A549 (cell line): ENCODE results near the gene MGAT5. TPM values are rescaled to one million over a fixed set of nuclear protein-coding genes. Genes with fewer than 3 reads are reported as not detected.

Experiments used
- ATAC-seq, 2 experiments: fragments of 200-7000 bp in 1 of 2; fragments of >200 bp in 1 of 2; cut with Nextera tagmentation in 1 of 2; cut with Tn5 transposase in 1 of 2; 3 replicates each; pipeline versions ENCODE4 v1.8.0 to v1.9.1; 2018 to 2020; ENCODE audit warnings: mild to moderate bottlenecking in 1 of 2, moderate library complexity in 1 of 2
- CTCF ChIA-PET: fragments of 300-600 bp; sonication (Branson Sonifier 250); formaldehyde crosslinking; extraction: SDS; loops from one replicate; lab custom pipeline; 2021; ENCODE audit warnings: antibody characterized with exemption, inconsistent platforms; lab: Yijun Ruan, JAX
- POLR2A ChIA-PET: fragments of 350-600 bp; formaldehyde crosslinking; extraction: SDS; loops from one replicate; lab custom pipeline; 2021; ENCODE audit warnings: antibody characterized with exemption, inconsistent platforms; lab: Yijun Ruan, JAX
- DNase-seq, 2 experiments: peaks; one replicate each; pipeline versions ENCODE4 v3.0.0 to v3.0.0-alpha.2; 2011 to 2016; ENCODE audit warnings: low read depth in 1 of 2, low spot score in 1 of 2
- FAIRE-seq: peaks from 2 replicates; lab custom pipeline; 2011; peaks lifted over from hg19 to GRCh38; lab: Jason Lieb, UNC
- H3K27ac ChIP-seq, 2 experiments: fragments of >200 bp; sonication (Bioruptor Twin); formaldehyde crosslinking; 3 replicates each; pipeline ENCODE4 v1.5.1; 2016 to 2017
- H3K4me1 ChIP-seq: fragments of >200 bp; sonication (Bioruptor Twin); formaldehyde crosslinking; 3 replicates; pipeline ENCODE4 v1.6.1; 2016
- H3K4me2 ChIP-seq: fragments of >200 bp; sonication (Bioruptor Twin); formaldehyde crosslinking; 3 replicates; pipeline ENCODE4 v1.6.1; 2016
- H3K4me3 ChIP-seq: fragments of >200 bp; sonication (Bioruptor Twin); formaldehyde crosslinking; 3 replicates; pipeline ENCODE4 v1.5.1; 2016
- H3K9me3 ChIP-seq: fragments of >200 bp; sonication (Bioruptor Twin); formaldehyde crosslinking; 3 replicates; pipeline ENCODE4 v1.6.1; 2016
- CHD4 ChIP-seq: fragments of 200-600 bp; sonication (generic); IDR thresholded peaks from 2 replicates; pipeline ENCODE4 v1.6.1; 2016; ENCODE audit warnings: antibody characterized with exemption, mild to moderate bottlenecking, borderline replicate concordance
- ESRRA ChIP-seq: fragments of 150-350 bp; IDR thresholded peaks from 2 replicates; pipeline ENCODE4 v1.6.1; 2014; ENCODE audit warnings: mild to moderate bottlenecking, low read length, borderline replicate concordance
- FOSL2 ChIP-seq, 2 experiments: fragments of 450-650 bp in 1 of 2; fragments of >200 bp in 1 of 2; sonication (Bioruptor Twin) in 1 of 2; formaldehyde crosslinking; IDR thresholded peaks; 2 replicates each; pipeline versions ENCODE4 v1.5.0 to v1.6.1; 2016 to 2020; ENCODE audit warnings: mild to moderate bottlenecking in 1 of 2, moderate library complexity in 1 of 2
- GATA3 ChIP-seq: IDR thresholded peaks from 2 replicates; pipeline ENCODE4 v1.6.1; 2012; ENCODE audit warnings: borderline replicate concordance
- HOXA7 ChIP-seq: fragments of 250-450 bp; sonication (Bioruptor Pico); IDR thresholded peaks from 2 replicates; pipeline ENCODE4 v1.5.0; 2020; ENCODE audit warnings: mild to moderate bottlenecking, moderate library complexity
- HOXB13 ChIP-seq: fragments of 250-450 bp; sonication (Bioruptor Pico); IDR thresholded peaks from 2 replicates; pipeline ENCODE4 v1.5.0; 2020; ENCODE audit warnings: low read depth, mild to moderate bottlenecking, moderate library complexity
- KDM5A ChIP-seq: fragments of 200-600 bp; sonication (generic); IDR thresholded peaks from 2 replicates; pipeline ENCODE4 v1.6.1; 2016; ENCODE audit warnings: antibody characterized with exemption, mild to moderate bottlenecking
- MYC ChIP-seq: IDR thresholded peaks from 2 replicates; pipeline ENCODE4 v1.6.1; 2012; ENCODE audit warnings: mild to moderate bottlenecking, inconsistent platforms, low read length, improper control_type of control experiment, borderline replicate concordance
- NFE2L2 ChIP-seq: fragments of 150-350 bp; conservative IDR thresholded peaks from 2 replicates; pipeline ENCODE4 v1.6.1; 2014; ENCODE audit warnings: low read length
- NPAS2 ChIP-seq: fragments of 250-450 bp; sonication (Bioruptor Pico); IDR thresholded peaks from 2 replicates; pipeline ENCODE4 v1.8.0; 2022; ENCODE audit warnings: mild to moderate bottlenecking, moderate library complexity, borderline replicate concordance
- NR3C1 ChIP-seq: fragments of >200 bp; sonication (Bioruptor Twin); formaldehyde crosslinking; IDR thresholded peaks from 3 replicates; pipeline ENCODE4 v1.6.1; 2017
- POLR2AphosphoS2 ChIP-seq: conservative IDR thresholded peaks from 2 replicates; pipeline ENCODE4 v1.6.1; 2012; ENCODE audit warnings: low read length, improper control_type of control experiment, inconsistent platforms
- RARB ChIP-seq: fragments of 250-450 bp; sonication (Bioruptor Pico); IDR thresholded peaks from 2 replicates; pipeline ENCODE4 v1.8.0; 2021; ENCODE audit warnings: mild to moderate bottlenecking, moderate library complexity
- RFX5 ChIP-seq: fragments of 450-650 bp; IDR thresholded peaks from 2 replicates; pipeline ENCODE4 v1.7.1; 2014; ENCODE audit warnings: antibody characterized with exemption, mild to moderate bottlenecking, moderate library complexity
- RNF2 ChIP-seq: fragments of 200-600 bp; sonication (generic); IDR thresholded peaks from 2 replicates; pipeline ENCODE4 v1.6.1; 2016; ENCODE audit warnings: low read depth, mild to moderate bottlenecking, antibody characterized with exemption, moderate library complexity, borderline replicate concordance
- SREBF2 ChIP-seq: fragments of 450-650 bp; IDR thresholded peaks from 2 replicates; pipeline ENCODE4 v1.6.1; 2014; ENCODE audit warnings: mild to moderate bottlenecking, moderate library complexity
- TP53 ChIP-seq: fragments of 250-450 bp; sonication (Bioruptor Pico); IDR thresholded peaks from 2 replicates; pipeline ENCODE4 v1.5.0; 2021; ENCODE audit warnings: mild to moderate bottlenecking, moderate library complexity
- ZC3H11A ChIP-seq: fragments of 450-650 bp; IDR thresholded peaks from 2 replicates; pipeline ENCODE4 v1.6.1; 2014; ENCODE audit warnings: antibody characterized with exemption, mild to moderate bottlenecking
- ZFP36 ChIP-seq: fragments of 450-650 bp; IDR thresholded peaks from 2 replicates; pipeline ENCODE4 v1.6.1; 2014; ENCODE audit warnings: borderline replicate concordance; ENCODE audit not compliant: partially characterized antibody
- ZNF302 ChIP-seq: fragments of 250-450 bp; sonication (Bioruptor Pico); IDR thresholded peaks from 2 replicates; pipeline ENCODE4 v1.9.0; 2021; ENCODE audit warnings: inconsistent platforms, mild to moderate bottlenecking, moderate library complexity
- WGBS: methylation state at CpG from one replicate; pipeline ENCODE4 v1.1.6; 2017; ENCODE audit errors: missing lambda C conversion rate; 5-methylcytosine and 5-hydroxymethylcytosine counted together
- polyA plus RNA-seq, 4 experiments: library from polyadenylated mRNA; depleted of rRNA in 3 of 4; stranded (reverse); fragments of >200 nt; fragmentation: RNase III in 1 of 4; extraction: RNeasy Plus Mini Kit Qiagen cat#74134 plus additional on column Dnase treatment in 1 of 4; gene quantifications; 2 replicates in 3 of 4; 3 replicates in 1 of 4; pipeline ENCODE4 v1.2.3, GENCODE V29; 2011 to 2017
- TF ChIP-seq, protein P1 (sequence below): fragments of >200 bp; sonication (Bioruptor Twin); formaldehyde crosslinking; IDR thresholded peaks from 3 replicates; pipeline ENCODE4 v1.5.1; 2016
- TF ChIP-seq, protein P2 (sequence below): IDR thresholded peaks from 2 replicates; pipeline ENCODE4 v1.6.1; 2012

MGAT5 gene
- polyA plus RNA-seq, 2 of the 4 experiments (the other 2 are of a cell fraction), result 13.2 to 17.1 TPM

DNA sequence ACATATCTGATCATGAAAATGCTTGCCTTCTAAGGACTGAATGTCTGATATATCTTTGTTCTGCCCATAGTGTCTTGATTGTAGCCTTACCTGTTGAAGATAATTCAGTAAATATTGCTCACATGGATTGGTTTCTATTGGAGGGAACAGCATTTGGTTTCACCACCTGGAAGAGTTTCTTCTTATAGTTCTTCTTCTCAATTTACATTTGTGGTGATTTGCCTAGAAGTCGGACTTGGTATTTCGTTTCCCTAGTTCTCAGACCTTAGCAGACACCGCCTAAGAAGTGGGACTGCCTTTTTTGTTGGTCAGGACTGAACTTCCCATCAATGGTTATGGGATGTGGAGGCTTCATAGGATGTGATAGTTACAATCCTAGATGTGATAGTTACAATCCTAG lies 20.2 kb downstream of the MGAT5 start:
- CTCF ChIA-PET, result interaction anchor here (1.1 to 2.1 kb wide), 2 partner anchors 29 to 53 kb away, joined by 3 to 6 read pairs; no protein-coding TSS in a partner anchor
- Histone ChIP-seq H3K9me3 (no peaks in the 10 kb centered on the region), H3K4me1 (no peaks in the 10 kb centered on the region), H3K27ac (no peak overlapping the region)
- POLR2A ChIA-PET, result no interaction called here
- 95% methylated on average over 3 of the region's 3 CpGs for WGBS
- ATAC-seq (no peak), DNase-seq (no peak)
- TF ChIP-seq FOSL2 (IDR thresholded peaks at IDR 0.05), result no peak
- no peak for TF ChIP-seq FOSL2 (CRISPR knock-in tag; IDR thresholded peaks at IDR 0.05)
- no peak for TF ChIP-seq GATA3
- TF ChIP-seq KDM5A, result no peak
- no peak for TF ChIP-seq RNF2
- TF ChIP-seq, all 56 proteins: peak for 0
- no peak for FAIRE-seq
- H3K4me3 ChIP-seq, result no peak overlapping the region
- H3K4me2 ChIP-seq, result no peak overlapping the region

DNA sequence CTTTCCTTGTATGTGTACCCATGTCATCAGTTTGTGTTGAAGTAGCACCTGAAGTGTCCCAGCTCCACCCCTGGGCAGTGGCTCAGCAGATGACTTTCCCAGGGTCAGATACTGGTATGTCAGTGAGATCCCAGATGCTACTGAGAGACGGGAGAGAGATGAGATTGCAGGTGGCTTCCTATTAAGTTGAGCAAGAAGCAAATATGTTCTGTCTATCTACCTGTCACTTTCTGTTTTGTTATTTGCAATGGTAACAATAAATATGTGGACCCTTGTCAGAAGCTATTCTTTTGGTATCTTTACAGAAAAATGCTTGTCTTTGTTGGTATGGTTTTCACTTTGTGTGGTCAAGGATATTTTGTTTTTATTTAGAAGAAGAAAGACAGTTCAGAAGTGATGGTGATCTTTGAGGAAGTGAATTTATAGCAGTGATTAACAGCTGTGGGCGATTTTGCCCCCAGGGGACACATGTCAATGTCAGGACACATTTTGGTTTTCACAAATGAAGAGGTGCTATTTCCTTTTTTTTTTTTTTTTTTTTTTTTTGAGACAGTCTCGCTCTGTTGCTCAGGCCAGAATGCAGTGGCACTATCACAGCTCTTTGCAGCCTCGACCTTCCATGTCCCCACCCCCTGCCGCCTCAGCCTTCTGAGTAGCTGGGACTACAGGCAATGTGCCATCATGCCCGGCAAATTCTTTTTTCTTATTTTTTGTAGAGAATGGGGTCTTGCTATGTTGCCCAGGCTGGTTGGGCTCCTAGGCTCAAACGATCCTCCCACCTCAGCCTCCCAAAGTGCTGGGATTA lies 21.4 kb downstream of the MGAT5 start:
- ATAC-seq (no peak), FAIRE-seq (no peak), DNase-seq (no peak)
- CTCF ChIA-PET, result interaction anchor here (2.1 kb wide), 1 partner anchor 30 kb away, joined by 6 read pairs; no protein-coding TSS in a partner anchor
- H3K4me1 ChIP-seq, result no peaks in the 10 kb centered on the region
- H3K9me3 ChIP-seq, result no peaks in the 10 kb centered on the region
- no peak overlapping the region for H3K4me2 ChIP-seq
- POLR2A ChIA-PET, result no interaction called here
- no peak for TF ChIP-seq ZC3H11A
- no peak for TF ChIP-seq MYC
- no peak for TF ChIP-seq HOXA7 (CRISPR knock-in tag)
- no peak for TF ChIP-seq NPAS2
- no peak for TF ChIP-seq ESRRA
- no peak for TF ChIP-seq RARB (CRISPR knock-in tag)
- TF ChIP-seq TP53, result no peak
- TF ChIP-seq, protein P1, sequence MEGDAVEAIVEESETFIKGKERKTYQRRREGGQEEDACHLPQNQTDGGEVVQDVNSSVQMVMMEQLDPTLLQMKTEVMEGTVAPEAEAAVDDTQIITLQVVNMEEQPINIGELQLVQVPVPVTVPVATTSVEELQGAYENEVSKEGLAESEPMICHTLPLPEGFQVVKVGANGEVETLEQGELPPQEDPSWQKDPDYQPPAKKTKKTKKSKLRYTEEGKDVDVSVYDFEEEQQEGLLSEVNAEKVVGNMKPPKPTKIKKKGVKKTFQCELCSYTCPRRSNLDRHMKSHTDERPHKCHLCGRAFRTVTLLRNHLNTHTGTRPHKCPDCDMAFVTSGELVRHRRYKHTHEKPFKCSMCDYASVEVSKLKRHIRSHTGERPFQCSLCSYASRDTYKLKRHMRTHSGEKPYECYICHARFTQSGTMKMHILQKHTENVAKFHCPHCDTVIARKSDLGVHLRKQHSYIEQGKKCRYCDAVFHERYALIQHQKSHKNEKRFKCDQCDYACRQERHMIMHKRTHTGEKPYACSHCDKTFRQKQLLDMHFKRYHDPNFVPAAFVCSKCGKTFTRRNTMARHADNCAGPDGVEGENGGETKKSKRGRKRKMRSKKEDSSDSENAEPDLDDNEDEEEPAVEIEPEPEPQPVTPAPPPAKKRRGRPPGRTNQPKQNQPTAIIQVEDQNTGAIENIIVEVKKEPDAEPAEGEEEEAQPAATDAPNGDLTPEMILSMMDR, result no peak
- TF ChIP-seq CHD4, result no peak
- TF ChIP-seq POLR2AphosphoS2, result no peak
- TF ChIP-seq NR3C1, result no peak
- TF ChIP-seq HOXB13 (CRISPR knock-in tag), result no peak
- TF ChIP-seq NFE2L2, result no peak
- no peak for TF ChIP-seq SREBF2
- no peak for TF ChIP-seq ZFP36
- TF ChIP-seq RFX5, result no peak
- TF ChIP-seq, protein P2, sequence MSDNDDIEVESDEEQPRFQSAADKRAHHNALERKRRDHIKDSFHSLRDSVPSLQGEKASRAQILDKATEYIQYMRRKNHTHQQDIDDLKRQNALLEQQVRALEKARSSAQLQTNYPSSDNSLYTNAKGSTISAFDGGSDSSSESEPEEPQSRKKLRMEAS, result no peak
- no peak for TF ChIP-seq RNF2
- no peak for TF ChIP-seq ZNF302
- TF ChIP-seq KDM5A, result no peak
- 85% methylated on average over 7 of the region's 7 CpGs for WGBS
- no peak overlapping the region for H3K27ac ChIP-seq
- H3K4me3 ChIP-seq, result no peak overlapping the region
